HG03565 (cell line): Measurements from ENCODE around the gene RNF215.

Source experiments
- ATAC-seq: cut with Tn5 transposase; IDR thresholded peaks from one replicate; pipeline ENCODE4 v1.9.1; 2021; ENCODE audit warnings: mild to moderate bottlenecking, moderate library complexity; ENCODE audit not compliant: unreplicated experiment

The RNF215 gene

GRCh38 chr22:30334646-30335045 is 52.6 kb downstream of the RNF215 start:
- ATAC-seq: no peak

- ATAC-seq: no peak
Measured at GRCh38 chr22:30333707-30334087, 53.5 kb downstream of the RNF215 start.

GRCh38 chr22:30332994-30333706 is 54.1 kb downstream of the RNF215 start:
- no peak for ATAC-seq

GRCh38 chr22:30332551-30332950 is 54.7 kb downstream of the RNF215 start:
- ATAC-seq: no peak
